ENCODE data around the gene USP46. TPM values are rescaled to one million over a fixed set of nuclear protein-coding genes. Genes with fewer than 3 reads are reported as not detected.
A peak's percentile ranks its signal among the peaks of the same experiment; 100 is the strongest.

USP46 gene
- total and polyA plus RNA-seq, 2 of the 13 experiments (the other 11 are each of a cell fraction or from before 2014, with no cell fraction given) = 4.7 to 17.4 TPM

GRCh38 chr4:52659722-52660261, 691 bp upstream of the USP46 start (continued):
- TF ChIP-seq RERE (CRISPR knock-in tag; IDR thresholded peaks at IDR 0.05; ENCODE audit: low read depth) (no peak), SOX13 (IDR thresholded peaks at IDR 0.05) (no peak), SOX13 (CRISPR knock-in tag; conservative IDR thresholded peaks at IDR 0.05 in 1 of 2, IDR thresholded peaks at IDR 0.05 in 1 of 2) (no peak), ZNF34 (CRISPR knock-in tag; IDR thresholded peaks at IDR 0.05; ENCODE audit: borderline replicate concordance) (no peak), ZNF282 (IDR thresholded peaks at IDR 0.05; ENCODE audit: partially characterized antibody) (no peak), ZNF572 (CRISPR knock-in tag; IDR thresholded peaks at IDR 0.05) (no peak), HNRNPH1 (optimal IDR thresholded peaks at IDR 0.05; ENCODE audit: low read depth, low read length) (no peak), AFF4 (CRISPR knock-in tag; IDR thresholded peaks at IDR 0.05) (no peak), PLRG1 (conservative IDR thresholded peaks at IDR 0.05) (no peak), ZNF44 (CRISPR knock-in tag; IDR thresholded peaks at IDR 0.05) (no peak), SALL1 (CRISPR knock-in tag; IDR thresholded peaks at IDR 0.05) (peak; percentile 6; the same call in 1 of the 2 replicates), ZNF563 (CRISPR knock-in tag; IDR thresholded peaks at IDR 0.05) (no peak), PRDM15 (CRISPR knock-in tag; IDR thresholded peaks at IDR 0.05) (no peak), NCOA2 (CRISPR knock-in tag; IDR thresholded peaks at IDR 0.05) (no peak), JDP2 (CRISPR knock-in tag; IDR thresholded peaks at IDR 0.05; ENCODE audit: borderline replicate concordance) (no peak), ZNF616 (CRISPR knock-in tag; IDR thresholded peaks at IDR 0.05; ENCODE audit: low read depth) (no peak), ZNF350 (CRISPR knock-in tag; IDR thresholded peaks at IDR 0.05; ENCODE audit: borderline replicate concordance, low read depth) (0 out of 2 replicates have a peak, but pooled peaks have one; percentile 16), HMG20A (CRISPR knock-in tag; IDR thresholded peaks at IDR 0.05; ENCODE audit: borderline replicate concordance) (no peak)

Measured in HepG2 (cell line).